ENCODE data around the gene PDE4B. TPM values are rescaled to one million over a fixed set of nuclear protein-coding genes. Genes with fewer than 3 reads are reported as not detected.

Gene PDE4B
- total and polyA plus RNA-seq, 10 of the 15 experiments (the other 5 are each of a cell fraction or from before 2014, with no cell fraction given): 3.0 to 13.2 (median 5.7) TPM

- Histone ChIP-seq H4K20me1 (ENCODE audit: control insufficient read depth, insufficient read depth) (no peaks in the 10 kb centered on the region), H2AFZ (ENCODE audit: control insufficient read depth, low read depth, low read length) (no peak overlapping the region), H3K27me3 (replicated peaks in 1 of 2; ENCODE audit: control insufficient read depth in 2 of 2, insufficient read depth in 2 of 2, low read length in 1 of 2) (no peaks in the 10 kb centered on the region), H3K27ac (ENCODE audit: control insufficient read depth, insufficient read depth) (no peak overlapping the region), H3K4me3 (no peak overlapping the region), H3K79me2 (ENCODE audit: control insufficient read depth, insufficient read depth, low read length) (no peaks in the 10 kb centered on the region), H3K36me3 (ENCODE audit: control insufficient read depth in 2 of 2, insufficient read depth in 2 of 2, low read length in 1 of 2) (no peaks in the 10 kb centered on the region), H3K9me3 (replicated peaks; ENCODE audit: control insufficient read depth, insufficient read depth, low read length) (no peaks in the 10 kb centered on the region), H3K4me2 (ENCODE audit: control insufficient read depth, insufficient read depth) (no peak overlapping the region), H3K4me1 (ENCODE audit: control insufficient read depth, insufficient read depth, low read length) (no peaks in the 10 kb centered on the region), H3K9ac (ENCODE audit: control insufficient read depth, insufficient read depth, low read length) (no peak overlapping the region)
- FAIRE-seq (no peak), ATAC-seq (no peak), DNase-seq (ENCODE audit: low read depth, low spot score) (no peak)
- no peak for TF ChIP-seq MAX (IDR thresholded peaks at IDR 0.05; ENCODE audit: low read depth, low read length)
- no peak for TF ChIP-seq CBX3 (IDR thresholded peaks at IDR 0.05; ENCODE audit: borderline replicate concordance, low read depth)
- TF ChIP-seq MYB (IDR thresholded peaks at IDR 0.05; ENCODE audit: borderline replicate concordance, low read depth, low read length): no peak
- no peak for TF ChIP-seq TARDBP (IDR thresholded peaks at IDR 0.05; ENCODE audit: borderline replicate concordance)
- no peak for TF ChIP-seq GATAD2B (conservative IDR thresholded peaks at IDR 0.05; ENCODE audit: low read depth)
- TF ChIP-seq MYC (IDR thresholded peaks at IDR 0.05; ENCODE audit: insufficient read depth, insufficient read length, insufficient replicate concordance, low read length, severe bottlenecking): no peak
- TF ChIP-seq ZNF687 (IDR thresholded peaks at IDR 0.05): no peak
- TF ChIP-seq SIN3A (IDR thresholded peaks at IDR 0.05; ENCODE audit: low read depth, low read length): no peak
- TF ChIP-seq NBN (IDR thresholded peaks at IDR 0.05): no peak
- no peak for TF ChIP-seq IKZF2 (IDR thresholded peaks at IDR 0.05)
- intact Hi-C loops (cut with micrococcal nuclease; ENCODE audit: unreplicated experiment): no loop called here
- WGBS (ENCODE audit: insufficient coverage, insufficient replicate concordance, low lambda C conversion rate, missing lambda C conversion rate): 35% methylated on average over 3 of the region's 3 CpGs
- ChIA-PET POLR2A (no interaction called here), CTCF (no interaction called here), RAD21 (ENCODE audit: unreplicated experiment) (no interaction called here), SMC1A (ENCODE audit: uncharacterized antibody, unreplicated experiment) (interaction anchor here (0.6 kb wide), 2 partner anchors 95 to 625 kb away, joined by 3 to 4 read pairs; no protein-coding TSS in a partner anchor)
- BruUV-seq (replicated peaks): no TSS peak
- in situ Hi-C loops (cut with MboI): no loop called here
Measured at GRCh38 chr1:65826782-65827181, 34.1 kb downstream of the PDE4B start.

All from GM12878 (cell line).